SU-DHL-6 (cell line): ENCODE data around the gene GPR143.

ENCODE experiments used
- H2AFZ ChIP-seq: fragments of 200-600 bp; sonication (generic); 2 replicates; pipeline ENCODE4 v1.6.1; 2014; ENCODE audit warnings: low read depth, mild to moderate bottlenecking, moderate library complexity, mixed read lengths, antibody characterized with exemption, low read length; ENCODE audit not compliant: severe bottlenecking
- H3F3A ChIP-seq: fragments of 200-600 bp; shearing (Covaris generic); 2 replicates; pipeline ENCODE4 v1.6.0; 2016; ENCODE audit warnings: antibody characterized with exemption, mild to moderate bottlenecking; ENCODE audit not compliant: insufficient read depth
- H3K27ac ChIP-seq: fragments of 200-600 bp; sonication (generic); 2 replicates; pipeline ENCODE4 v1.5.1; 2016; ENCODE audit warnings: low read depth, mild to moderate bottlenecking, low read length, moderate library complexity, mixed read lengths
- H3K27me3 ChIP-seq: fragments of 200-600 bp; sonication (generic), shearing (Covaris generic); 2 replicates; pipeline ENCODE4 v1.6.0; 2014; ENCODE audit warnings: mild to moderate bottlenecking, low read length
- H3K36me3 ChIP-seq: fragments of 200-600 bp; sonication (generic); 2 replicates; pipeline ENCODE4 v1.6.1; 2014; ENCODE audit warnings: mild to moderate bottlenecking, low read length, mixed read lengths
- H3K4me2 ChIP-seq: fragments of 300-600, 200-600 bp; shearing (Covaris generic), sonication (generic); 2 replicates; pipeline ENCODE4 v1.6.0; 2014; ENCODE audit warnings: low read length, low read depth, mild to moderate bottlenecking; ENCODE audit not compliant: poor library complexity, severe bottlenecking
- H3K4me3 ChIP-seq: fragments of 200-600 bp; sonication (generic); 2 replicates; pipeline ENCODE4 v1.5.1; 2014; ENCODE audit warnings: antibody characterized with exemption, low read length, mild to moderate bottlenecking, mixed read lengths; ENCODE audit not compliant: insufficient read depth, poor library complexity, severe bottlenecking
- H3K79me2 ChIP-seq: fragments of 200-600 bp; sonication (generic); 2 replicates; pipeline ENCODE4 v1.6.1; 2014; ENCODE audit warnings: mild to moderate bottlenecking, low read length, moderate library complexity; ENCODE audit not compliant: insufficient read depth
- H3K9ac ChIP-seq: fragments of 200-600 bp; sonication (generic); 2 replicates; pipeline ENCODE4 v1.7.0; 2014; ENCODE audit warnings: mild to moderate bottlenecking, low read length
- H3K9me2 ChIP-seq: fragments of 200-600 bp; sonication (generic); replicated peaks from 2 replicates; pipeline ENCODE4 v1.6.1; 2014; ENCODE audit warnings: low read length; ENCODE audit not compliant: insufficient read depth
- H3K9me3 ChIP-seq: fragments of 200-600 bp; sonication (generic); 2 replicates; pipeline ENCODE4 v1.6.1; 2014; ENCODE audit warnings: low read length, mixed read lengths; ENCODE audit not compliant: insufficient read depth
- H4K20me1 ChIP-seq: fragments of 200-600 bp; sonication (generic); 2 replicates; pipeline ENCODE4 v1.6.1; 2014; ENCODE audit warnings: low read depth, mild to moderate bottlenecking, antibody characterized with exemption, low read length, moderate library complexity, mixed read lengths
- EZH2phosphoT487 ChIP-seq: fragments of 200-600 bp; sonication (generic), shearing (Covaris generic); conservative IDR thresholded peaks from 2 replicates; pipeline ENCODE4 v1.6.1; 2018; ENCODE audit warnings: mild to moderate bottlenecking, antibody characterized with exemption, low read length, moderate library complexity, mixed read lengths
- TF ChIP-seq, protein P1 (sequence below): fragments of 200-600 bp; sonication (generic); IDR thresholded peaks from one replicate; pipeline ENCODE4 v1.5.1; 2017; ENCODE audit warnings: antibody characterized with exemption, mild to moderate bottlenecking, low read length, moderate library complexity; ENCODE audit not compliant: insufficient read depth, poor library complexity, severe bottlenecking

GPR143 gene

DNA sequence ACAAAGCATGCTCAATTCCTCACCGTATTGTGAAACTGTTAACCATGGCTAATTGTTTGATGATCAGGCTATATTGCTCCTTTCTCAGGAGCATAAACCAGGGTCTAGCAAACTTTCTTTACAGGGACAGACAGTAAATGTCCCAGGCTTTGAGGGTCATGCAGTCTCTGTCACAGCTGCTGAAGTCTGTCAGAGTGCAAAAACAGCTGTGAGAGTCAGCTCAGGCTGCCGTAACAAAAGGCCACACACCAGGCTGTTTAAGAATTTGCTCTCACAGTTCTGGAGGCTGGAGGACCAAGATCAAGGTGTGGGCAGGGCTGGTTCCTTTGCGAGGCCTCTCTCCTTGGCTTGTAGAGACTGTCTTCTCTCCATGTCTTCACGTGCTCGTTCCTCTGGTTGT, 75.6 kb downstream of the GPR143 start:
- H3F3A ChIP-seq: no peaks in the 10 kb centered on the region
- H3K27ac ChIP-seq: no peak overlapping the region
- no peaks in the 10 kb centered on the region for H3K79me2 ChIP-seq
- H3K27me3 ChIP-seq: no peaks in the 10 kb centered on the region
- H3K36me3 ChIP-seq: no peaks in the 10 kb centered on the region
- no peaks in the 10 kb centered on the region for H3K9me3 ChIP-seq
- no peaks in the 10 kb centered on the region for H4K20me1 ChIP-seq
- H3K4me2 ChIP-seq: no peak overlapping the region
- TF ChIP-seq EZH2phosphoT487: no peak
- TF ChIP-seq, protein P1, sequence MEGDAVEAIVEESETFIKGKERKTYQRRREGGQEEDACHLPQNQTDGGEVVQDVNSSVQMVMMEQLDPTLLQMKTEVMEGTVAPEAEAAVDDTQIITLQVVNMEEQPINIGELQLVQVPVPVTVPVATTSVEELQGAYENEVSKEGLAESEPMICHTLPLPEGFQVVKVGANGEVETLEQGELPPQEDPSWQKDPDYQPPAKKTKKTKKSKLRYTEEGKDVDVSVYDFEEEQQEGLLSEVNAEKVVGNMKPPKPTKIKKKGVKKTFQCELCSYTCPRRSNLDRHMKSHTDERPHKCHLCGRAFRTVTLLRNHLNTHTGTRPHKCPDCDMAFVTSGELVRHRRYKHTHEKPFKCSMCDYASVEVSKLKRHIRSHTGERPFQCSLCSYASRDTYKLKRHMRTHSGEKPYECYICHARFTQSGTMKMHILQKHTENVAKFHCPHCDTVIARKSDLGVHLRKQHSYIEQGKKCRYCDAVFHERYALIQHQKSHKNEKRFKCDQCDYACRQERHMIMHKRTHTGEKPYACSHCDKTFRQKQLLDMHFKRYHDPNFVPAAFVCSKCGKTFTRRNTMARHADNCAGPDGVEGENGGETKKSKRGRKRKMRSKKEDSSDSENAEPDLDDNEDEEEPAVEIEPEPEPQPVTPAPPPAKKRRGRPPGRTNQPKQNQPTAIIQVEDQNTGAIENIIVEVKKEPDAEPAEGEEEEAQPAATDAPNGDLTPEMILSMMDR: no peak
- no peak overlapping the region for H3K9ac ChIP-seq
- H3K4me3 ChIP-seq: no peak overlapping the region
- H2AFZ ChIP-seq: no peak overlapping the region
- no peaks in the 10 kb centered on the region for H3K9me2 ChIP-seq

GRCh38 chrX:9688833-9689232, 76.8 kb downstream of the GPR143 start:
- H3K4me3 ChIP-seq: no peak overlapping the region
- no peaks in the 10 kb centered on the region for H3K27me3 ChIP-seq
- no peaks in the 10 kb centered on the region for H3K79me2 ChIP-seq
- H3K36me3 ChIP-seq: no peaks in the 10 kb centered on the region
- H3F3A ChIP-seq: no peaks in the 10 kb centered on the region
- H2AFZ ChIP-seq: no peak overlapping the region
- H3K4me2 ChIP-seq: no peak overlapping the region
- no peak overlapping the region for H3K27ac ChIP-seq
- no peak overlapping the region for H3K9ac ChIP-seq
- no peaks in the 10 kb centered on the region for H3K9me3 ChIP-seq
- no peaks in the 10 kb centered on the region for H4K20me1 ChIP-seq
- no peaks in the 10 kb centered on the region for H3K9me2 ChIP-seq
- no peak for TF ChIP-seq EZH2phosphoT487

GRCh38 chrX:9687899-9688298, 77.7 kb downstream of the GPR143 start:
- Histone ChIP-seq H3K9me2 (no peaks in the 10 kb centered on the region), H3K36me3 (no peaks in the 10 kb centered on the region), H3K9ac (no peak overlapping the region), H3K9me3 (no peaks in the 10 kb centered on the region), H4K20me1 (no peaks in the 10 kb centered on the region), H3K79me2 (no peaks in the 10 kb centered on the region), H3K27ac (no peak overlapping the region), H3K4me3 (no peak overlapping the region), H3K4me2 (no peak overlapping the region), H3K27me3 (no peaks in the 10 kb centered on the region), H2AFZ (no peak overlapping the region), H3F3A (no peaks in the 10 kb centered on the region)
- no peak for TF ChIP-seq EZH2phosphoT487
- TF ChIP-seq, protein P1: no peak

DNA sequence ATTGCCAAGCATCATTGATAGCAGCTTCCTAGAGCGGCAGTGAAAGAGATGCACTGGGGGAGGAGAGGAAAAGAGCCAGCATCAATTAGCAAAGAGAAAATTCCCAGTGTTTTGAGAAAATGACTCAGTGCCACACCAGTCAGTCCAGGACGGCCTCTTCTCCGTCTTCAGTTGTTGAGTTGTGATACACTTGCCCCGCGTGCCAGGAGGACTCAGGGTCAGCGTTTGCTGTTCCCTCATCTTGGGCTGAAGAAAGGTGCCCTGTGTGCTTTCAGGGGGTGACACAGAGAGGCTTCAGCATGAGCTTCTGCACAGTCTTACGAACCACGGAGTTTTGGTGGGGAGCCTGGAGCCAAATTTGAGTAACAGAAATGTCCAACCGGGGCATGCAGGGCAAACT, 82.3 kb downstream of the GPR143 start:
- Histone ChIP-seq H3K4me3 (no peak overlapping the region), H3K9me3 (no peaks in the 10 kb centered on the region), H3K9ac (no peak overlapping the region), H3K9me2 (no peaks in the 10 kb centered on the region), H3K36me3 (no peaks in the 10 kb centered on the region), H3K4me2 (no peak overlapping the region), H3K27me3 (no peaks in the 10 kb centered on the region), H3K27ac (no peak overlapping the region), H3K79me2 (no peaks in the 10 kb centered on the region), H4K20me1 (no peaks in the 10 kb centered on the region), H2AFZ (no peak overlapping the region), H3F3A (no peaks in the 10 kb centered on the region)
- TF ChIP-seq EZH2phosphoT487: no peak
- TF ChIP-seq, protein P1: no peak
